ENCODE data around the gene ZNF235. TPM values are rescaled to one million over a fixed set of nuclear protein-coding genes. Genes with fewer than 3 reads are reported as not detected.

The ZNF235 gene
- total and polyA plus RNA-seq, 2 donors (not counting 3 experiments of a cell fraction or from before 2014, with no cell fraction given), result 2.0 to 5.2 TPM

DNA sequence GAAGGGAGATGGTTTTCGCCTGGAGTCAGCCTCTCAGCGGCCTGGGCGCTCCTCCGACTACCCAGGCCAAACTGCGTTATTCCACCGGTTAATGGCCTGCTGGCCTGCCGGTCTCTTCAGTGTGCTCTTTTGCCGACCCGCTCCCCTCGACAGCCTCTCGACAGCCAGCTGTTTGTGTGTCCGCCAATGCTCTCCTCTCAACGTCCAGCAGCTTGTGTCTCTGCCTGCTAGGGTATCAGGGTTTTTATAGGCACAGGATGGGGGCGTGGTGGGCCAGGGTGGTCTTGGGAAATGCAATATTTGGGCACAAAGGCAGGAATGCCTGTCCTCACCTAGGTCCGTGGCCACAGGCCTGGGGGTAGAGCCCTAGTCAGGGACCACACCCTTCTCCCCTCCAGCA lies 1.5 kb upstream of the ZNF235 start:
- intact Hi-C loops (cut with micrococcal nuclease), result loop anchor here (10.0 kb wide), 2 partner anchors 141 to 301 kb away; partner anchors contain the start of genes ZNF226 and ZNF230
- TF ChIP-seq, protein P1, sequence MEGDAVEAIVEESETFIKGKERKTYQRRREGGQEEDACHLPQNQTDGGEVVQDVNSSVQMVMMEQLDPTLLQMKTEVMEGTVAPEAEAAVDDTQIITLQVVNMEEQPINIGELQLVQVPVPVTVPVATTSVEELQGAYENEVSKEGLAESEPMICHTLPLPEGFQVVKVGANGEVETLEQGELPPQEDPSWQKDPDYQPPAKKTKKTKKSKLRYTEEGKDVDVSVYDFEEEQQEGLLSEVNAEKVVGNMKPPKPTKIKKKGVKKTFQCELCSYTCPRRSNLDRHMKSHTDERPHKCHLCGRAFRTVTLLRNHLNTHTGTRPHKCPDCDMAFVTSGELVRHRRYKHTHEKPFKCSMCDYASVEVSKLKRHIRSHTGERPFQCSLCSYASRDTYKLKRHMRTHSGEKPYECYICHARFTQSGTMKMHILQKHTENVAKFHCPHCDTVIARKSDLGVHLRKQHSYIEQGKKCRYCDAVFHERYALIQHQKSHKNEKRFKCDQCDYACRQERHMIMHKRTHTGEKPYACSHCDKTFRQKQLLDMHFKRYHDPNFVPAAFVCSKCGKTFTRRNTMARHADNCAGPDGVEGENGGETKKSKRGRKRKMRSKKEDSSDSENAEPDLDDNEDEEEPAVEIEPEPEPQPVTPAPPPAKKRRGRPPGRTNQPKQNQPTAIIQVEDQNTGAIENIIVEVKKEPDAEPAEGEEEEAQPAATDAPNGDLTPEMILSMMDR (IDR thresholded peaks at IDR 0.05; ENCODE audit: extremely low read depth in 1 of 2, insufficient read depth in 1 of 2, low read depth in 1 of 2, low read length in 2 of 2), result no peak
- TF ChIP-seq FOS (IDR thresholded peaks at IDR 0.05; ENCODE audit: borderline replicate concordance, insufficient read depth, low read length) (no peak), POLR2AphosphoS5 (IDR thresholded peaks at IDR 0.05; ENCODE audit: insufficient read depth, low read depth, low read length) (no peak), JUN (IDR thresholded peaks at IDR 0.05; ENCODE audit: borderline replicate concordance, insufficient read depth, insufficient read length, low read depth) (no peak), EZH2 (IDR thresholded peaks at IDR 0.05; ENCODE audit: borderline replicate concordance, low read depth, low read length, severe bottlenecking) (no peak), POLR2A (IDR thresholded peaks at IDR 0.05; ENCODE audit: low read depth, low read length) (no peak), MYC (IDR thresholded peaks at IDR 0.05; ENCODE audit: low read depth, low read length) (no peak), GATA2 (IDR thresholded peaks at IDR 0.05; ENCODE audit: insufficient read depth, insufficient read length, low read depth, low read length) (no peak)
- TF ChIP-seq, protein P2, sequence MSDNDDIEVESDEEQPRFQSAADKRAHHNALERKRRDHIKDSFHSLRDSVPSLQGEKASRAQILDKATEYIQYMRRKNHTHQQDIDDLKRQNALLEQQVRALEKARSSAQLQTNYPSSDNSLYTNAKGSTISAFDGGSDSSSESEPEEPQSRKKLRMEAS (IDR thresholded peaks at IDR 0.05; ENCODE audit: insufficient read depth, insufficient read length), result no peak
- dilution Hi-C loops (cut with MboI; ENCODE audit: extremely low pct_ligation_motif_present, low sequenced_read_pairs), result no loop called here
- Histone ChIP-seq H3K4me2 (ENCODE audit: insufficient read depth, low read length) (no peak overlapping the region), H3K4me1 (ENCODE audit: control insufficient read depth, extremely low read depth, insufficient read depth, low read length) (peaks cover 5% of the 10 kb centered on the region), H3K4me3 (replicated peaks in 1 of 3; ENCODE audit: insufficient read depth in 1 of 3, low read depth in 1 of 3, low read length in 3 of 3) (no peak overlapping the region), H4K20me1 (replicated peaks; ENCODE audit: control insufficient read depth, extremely low read depth, insufficient read depth, low read length) (no peaks in the 10 kb centered on the region), H2AFZ (ENCODE audit: low read depth, low read length) (no peak overlapping the region), H3K36me3 (ENCODE audit: control insufficient read depth in 2 of 2, extremely low read depth in 1 of 2, insufficient read depth in 2 of 2, low read length in 2 of 2) (no peaks in the 10 kb centered on the region), H3K9ac (replicated peaks; ENCODE audit: extremely low read depth, insufficient read depth, low read length) (no peak overlapping the region), H3K9me1 (replicated peaks; ENCODE audit: control insufficient read depth, extremely low read depth, insufficient read depth, low read length) (no peaks in the 10 kb centered on the region), H3K27ac (ENCODE audit: insufficient read depth, low read depth, low read length) (no peak overlapping the region), H3K9me3 (replicated peaks; ENCODE audit: control insufficient read depth, insufficient read depth, low read length) (no peaks in the 10 kb centered on the region), H3K79me2 (ENCODE audit: control insufficient read depth, insufficient read depth, low read length) (no peaks in the 10 kb centered on the region), H3K27me3 (ENCODE audit: control insufficient read depth in 2 of 2, insufficient read depth in 2 of 2, low read length in 2 of 2) (no peaks in the 10 kb centered on the region)
- CTCF ChIA-PET, result no interaction called here
- POLR2A ChIA-PET, result no interaction called here
- no peak for FAIRE-seq
- no TSS peak for BruUV-seq (replicated peaks)
- DNase-seq (ENCODE audit: low read depth, low spot score), result no peak

Measured in endothelial cell of umbilical vein (primary cell).